ENCODE measurements around the gene PCNX1.

GRCh38 chr14:70907996-70908934, 1.0 kb downstream of the PCNX1 start:
- TF ChIP-seq, protein P1, sequence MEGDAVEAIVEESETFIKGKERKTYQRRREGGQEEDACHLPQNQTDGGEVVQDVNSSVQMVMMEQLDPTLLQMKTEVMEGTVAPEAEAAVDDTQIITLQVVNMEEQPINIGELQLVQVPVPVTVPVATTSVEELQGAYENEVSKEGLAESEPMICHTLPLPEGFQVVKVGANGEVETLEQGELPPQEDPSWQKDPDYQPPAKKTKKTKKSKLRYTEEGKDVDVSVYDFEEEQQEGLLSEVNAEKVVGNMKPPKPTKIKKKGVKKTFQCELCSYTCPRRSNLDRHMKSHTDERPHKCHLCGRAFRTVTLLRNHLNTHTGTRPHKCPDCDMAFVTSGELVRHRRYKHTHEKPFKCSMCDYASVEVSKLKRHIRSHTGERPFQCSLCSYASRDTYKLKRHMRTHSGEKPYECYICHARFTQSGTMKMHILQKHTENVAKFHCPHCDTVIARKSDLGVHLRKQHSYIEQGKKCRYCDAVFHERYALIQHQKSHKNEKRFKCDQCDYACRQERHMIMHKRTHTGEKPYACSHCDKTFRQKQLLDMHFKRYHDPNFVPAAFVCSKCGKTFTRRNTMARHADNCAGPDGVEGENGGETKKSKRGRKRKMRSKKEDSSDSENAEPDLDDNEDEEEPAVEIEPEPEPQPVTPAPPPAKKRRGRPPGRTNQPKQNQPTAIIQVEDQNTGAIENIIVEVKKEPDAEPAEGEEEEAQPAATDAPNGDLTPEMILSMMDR (conservative IDR thresholded peaks at IDR 0.05 in 1 of 2, IDR thresholded peaks at IDR 0.05 in 1 of 2; ENCODE audit: low read depth in 1 of 2, low read length in 2 of 2): no peak
- no peak for TF ChIP-seq EZH2 (IDR thresholded peaks at IDR 0.05; ENCODE audit: low read length, missing control alignments)
